IMR-90 (cell line): ENCODE measurements around the gene COL5A1. TPM values are rescaled to one million over a fixed set of nuclear protein-coding genes. Genes with fewer than 3 reads are reported as not detected.

Experiments
- ATAC-seq: fragments of 200-7000 bp; cut with Tn5 transposase; 2 replicates; pipeline ENCODE4 v1.9.1; 2020; ENCODE audit warnings: low read depth, mild to moderate bottlenecking, moderate library complexity
- BruUV-seq: library from RNA; stranded (reverse); fragments of 400-500 nt; replicated peaks from 2 replicates; lab custom pipeline; 2021; lab: Mats Ljungman, UMichigan
- CTCF ChIA-PET: fragments of 300-600 bp; formaldehyde crosslinking; extraction: SDS; loops from one replicate; lab custom pipeline; 2021; ENCODE audit warnings: antibody characterized with exemption; lab: Yijun Ruan, JAX
- POLR2A ChIA-PET: fragments of 300-600 bp; sonication (Branson Sonifier 250); formaldehyde crosslinking; loops from one replicate; lab custom pipeline; 2022; ENCODE audit warnings: antibody characterized with exemption; ENCODE audit not compliant: unreplicated experiment; lab: Charles Lee
- DNase-seq: peaks from one replicate; pipeline ENCODE4 v3.0.0; 2013
- H2AFZ ChIP-seq: replicated peaks from 2 replicates; pipeline ENCODE3; 2013; ENCODE audit warnings: low read length, mild to moderate bottlenecking; ENCODE audit not compliant: poor library complexity
- H2AK5ac ChIP-seq: 2 replicates; pipeline ENCODE4 v1.6.1; 2013; ENCODE audit warnings: low read depth, low read length, inconsistent platforms
- H2AK9ac ChIP-seq: replicated peaks from 2 replicates; pipeline ENCODE3; 2013; ENCODE audit warnings: mild to moderate bottlenecking, low read depth, low read length, moderate library complexity; ENCODE audit not compliant: poor library complexity
- H2BK120ac ChIP-seq: 2 replicates; pipeline ENCODE4 v1.6.1; 2013; ENCODE audit warnings: low read depth, low read length, inconsistent platforms
- H2BK15ac ChIP-seq: 3 replicates; pipeline ENCODE4 v1.6.1; 2013; ENCODE audit warnings: low read depth, low read length, inconsistent platforms
- H2BK20ac ChIP-seq: 2 replicates; pipeline ENCODE4 v1.6.1; 2013; ENCODE audit warnings: low read depth, mild to moderate bottlenecking, inconsistent platforms, low read length, moderate library complexity
- H2BK5ac ChIP-seq: 2 replicates; pipeline ENCODE4 v1.6.1; 2013; ENCODE audit warnings: mild to moderate bottlenecking, low read depth, low read length, inconsistent platforms; ENCODE audit not compliant: poor library complexity, severe bottlenecking
- H3K14ac ChIP-seq: replicated peaks from 2 replicates; pipeline ENCODE4 v1.6.1; 2013; ENCODE audit warnings: low read depth, low read length, inconsistent platforms
- H3K18ac ChIP-seq: 2 replicates; pipeline ENCODE4 v1.6.1; 2013; ENCODE audit warnings: low read depth, low read length, control low read depth
- H3K23ac ChIP-seq: 2 replicates; pipeline ENCODE4 v1.6.1; 2013; ENCODE audit warnings: low read depth, low read length, inconsistent platforms
- H3K27ac ChIP-seq: 2 replicates; pipeline ENCODE4 v1.5.1; 2013; ENCODE audit warnings: mild to moderate bottlenecking, control low read depth, low read length; ENCODE audit not compliant: insufficient read depth
- H3K27me3 ChIP-seq: 2 replicates; pipeline ENCODE4 v1.6.1; 2013; ENCODE audit warnings: low read length; ENCODE audit not compliant: control insufficient read depth, insufficient read depth
- H3K36me3 ChIP-seq: 2 replicates; pipeline ENCODE4 v1.6.1; 2013; ENCODE audit warnings: low read length, mixed read lengths; ENCODE audit not compliant: control insufficient read depth, insufficient read depth
- H3K4ac ChIP-seq: 2 replicates; pipeline ENCODE4 v1.6.1; 2013; ENCODE audit warnings: low read depth, low read length, inconsistent platforms
- H3K4me1 ChIP-seq: 2 replicates; pipeline ENCODE4 v1.6.1; 2013; ENCODE audit warnings: low read length, mixed read lengths; ENCODE audit not compliant: control insufficient read depth, insufficient read depth
- H3K4me2 ChIP-seq: 2 replicates; pipeline ENCODE4 v1.6.1; 2013; ENCODE audit warnings: low read depth, mild to moderate bottlenecking, control low read depth, low read length, moderate library complexity
- H3K4me3 ChIP-seq: 2 replicates; pipeline ENCODE4 v1.5.1; 2013; ENCODE audit warnings: low read depth, mild to moderate bottlenecking, control low read depth, low read length, moderate library complexity; ENCODE audit not compliant: insufficient read depth
- H3K56ac ChIP-seq: 2 replicates; pipeline ENCODE4 v1.6.1; 2013; ENCODE audit warnings: low read length, inconsistent platforms; ENCODE audit not compliant: insufficient read depth; ENCODE audit errors: extremely low read depth
- H3K79me1 ChIP-seq, 2 experiments: 2 replicates each; pipeline ENCODE4 v1.6.1; 2013; ENCODE audit warnings: low read length in 2 of 2, inconsistent platforms in 1 of 2, low read depth in 1 of 2
- H3K9ac ChIP-seq: 2 replicates; pipeline ENCODE4 v1.6.1; 2013; ENCODE audit warnings: low read depth, low read length, control low read depth
- H3K9me1 ChIP-seq: 2 replicates; pipeline ENCODE4 v1.6.1; 2013; ENCODE audit warnings: low read length, inconsistent platforms; ENCODE audit not compliant: insufficient read depth
- H3K9me3 ChIP-seq: 2 replicates; pipeline ENCODE4 v1.6.1; 2013; ENCODE audit warnings: low read length; ENCODE audit not compliant: control insufficient read depth, insufficient read depth
- H4K20me1 ChIP-seq: 2 replicates; pipeline ENCODE4 v1.6.1; 2013; ENCODE audit warnings: low read length, inconsistent platforms; ENCODE audit not compliant: insufficient read depth
- H4K5ac ChIP-seq: 2 replicates; pipeline ENCODE4 v1.6.1; 2013; ENCODE audit warnings: mild to moderate bottlenecking, low read depth, low read length, control low read depth
- H4K8ac ChIP-seq, 2 experiments: 2 replicates each; pipeline ENCODE4 v1.6.1; 2013; ENCODE audit warnings: low read depth in 2 of 2, low read length in 2 of 2, control low read depth in 1 of 2, inconsistent platforms in 1 of 2
- H4K91ac ChIP-seq: 2 replicates; pipeline ENCODE4 v1.6.1; 2013; ENCODE audit warnings: low read depth, low read length, inconsistent platforms; ENCODE audit not compliant: insufficient read depth
- BHLHE40 ChIP-seq: fragments of 150-350 bp; IDR thresholded peaks from 2 replicates; pipeline ENCODE4 v1.6.1; 2016; ENCODE audit warnings: mild to moderate bottlenecking, low read depth, low read length
- CEBPB ChIP-seq: IDR thresholded peaks from 2 replicates; pipeline ENCODE4 v1.6.1; 2012; ENCODE audit warnings: low read depth, low read length, improper control_type of control experiment
- CTCF ChIP-seq: conservative IDR thresholded peaks from 2 replicates; pipeline ENCODE4 v1.5.1; 2012; ENCODE audit warnings: mild to moderate bottlenecking, low read depth, low read length, improper control_type of control experiment
- ELK1 ChIP-seq: fragments of 150-350 bp; IDR thresholded peaks from 2 replicates; pipeline ENCODE4 v1.6.1; 2016; ENCODE audit warnings: low read depth, mild to moderate bottlenecking, low read length, moderate library complexity, borderline replicate concordance
- MAFK ChIP-seq: IDR thresholded peaks from 2 replicates; pipeline ENCODE4 v1.6.1; 2012; ENCODE audit warnings: low read depth, low read length, improper control_type of control experiment
- MAZ ChIP-seq: IDR thresholded peaks from 2 replicates; pipeline ENCODE4 v1.6.1; 2012; ENCODE audit warnings: low read depth, mild to moderate bottlenecking, low read length, improper control_type of control experiment, moderate library complexity, borderline replicate concordance
- MXI1 ChIP-seq: IDR thresholded peaks from 2 replicates; pipeline ENCODE4 v1.6.1; 2012; ENCODE audit warnings: low read depth, mild to moderate bottlenecking, low read length, moderate library complexity, borderline replicate concordance
- RCOR1 ChIP-seq: IDR thresholded peaks from 2 replicates; pipeline ENCODE4 v1.6.1; 2012; ENCODE audit warnings: mild to moderate bottlenecking, low read length, improper control_type of control experiment; ENCODE audit not compliant: insufficient replicate concordance
- WGBS, 2 experiments: methylation state at CpG; one replicate each; pipeline versions ENCODE4 v1.1.5 to v1.1.7; 2013; ENCODE audit warnings: missing lambda C conversion rate in 2 of 2; ENCODE audit not compliant: insufficient read length in 1 of 2; ENCODE audit errors: extremely low coverage in 2 of 2; 5-methylcytosine and 5-hydroxymethylcytosine counted together
- dilution Hi-C: fragments of 300-500 bp; cut with HindIII; formaldehyde crosslinking; loops from one replicate; pipeline ENCODE4 v1.14.3; 2018; ENCODE audit warnings: low sequenced_read_pairs; ENCODE audit not compliant: unreplicated experiment
- in situ Hi-C: fragments of 300-500 bp; cut with MboI; formaldehyde crosslinking; loops from 3 replicates; pipeline ENCODE4 v1.14.3; 2019; ENCODE audit warnings: low sequenced_read_pairs, inconsistent platforms, mixed read lengths
- intact Hi-C: fragments of 100-400 bp; cut with micrococcal nuclease; formaldehyde crosslinking; loops from 2 replicates; pipeline ENCODE4 v1.10.0; 2022
- polyA plus RNA-seq, 3 experiments: library from polyadenylated mRNA; depleted of rRNA; stranded (reverse); fragments of >200 nt; gene quantifications; 2 replicates each; pipeline ENCODE4 v1.2.3, GENCODE V29; 2012; ENCODE audit warnings: low replicate concordance in 1 of 3
- total RNA-seq: library from RNA; depleted of rRNA; stranded (reverse); fragments of >200 nt; gene quantifications from 2 replicates; pipeline ENCODE4 v1.2.3, GENCODE V29; 2012

The COL5A1 gene
- total and polyA plus RNA-seq, 2 of the 4 experiments (the other 2 are of a cell fraction): 19.2 to 173 TPM

- H3K14ac ChIP-seq: peak overlapping the region; percentile 55; the same call in 1 of the 2 replicates
- H4K8ac ChIP-seq: no peak overlapping the region
- no peak overlapping the region for H3K56ac ChIP-seq
- peaks cover 18 to 86% of the 10 kb centered on the region in 2 experiments for H3K79me1 ChIP-seq
- H3K27ac ChIP-seq: peak overlapping the region; percentile 11; the same call in 1 of the 2 replicates
- H3K4me1 ChIP-seq: peaks cover 42% of the 10 kb centered on the region
- no peak overlapping the region for H3K23ac ChIP-seq
- H2AK9ac ChIP-seq: peak overlapping the region; percentile 9
- intact Hi-C loops (loop anchor here (10.0 kb wide), 1 partner anchor 641 kb away; no protein-coding TSS in a partner anchor), in situ Hi-C loops (no loop called here), dilution Hi-C loops (no loop called here)
- 0 out of 2 replicates have a peak overlapping the region, but pooled peaks have one; percentile 7 for H3K4ac ChIP-seq
- H4K20me1 ChIP-seq: peaks cover 53% of the 10 kb centered on the region
- CTCF ChIA-PET: no interaction called here
- ATAC-seq (no peak), DNase-seq (no peak)
- no peak overlapping the region for H3K4me2 ChIP-seq
- no peaks in the 10 kb centered on the region for H3K27me3 ChIP-seq
- 0 out of 2 replicates have a peak overlapping the region, but pooled peaks have one; percentile 93 for H2AK5ac ChIP-seq
- H3K9me3 ChIP-seq: no peaks in the 10 kb centered on the region
- H2BK120ac ChIP-seq: no peak overlapping the region; the same call in 1 of the 2 replicates
- H2BK20ac ChIP-seq: no peak overlapping the region
- TF ChIP-seq MAFK (no peak), MXI1 (no peak), BHLHE40 (no peak), ELK1 (no peak), MAZ (no peak), CTCF (no peak), RCOR1 (no peak), CEBPB (no peak)
- H2BK5ac ChIP-seq: peak overlapping the region; percentile 23
- BruUV-seq: no TSS peak
- H3K18ac ChIP-seq: no peak overlapping the region
- no peak overlapping the region for H4K5ac ChIP-seq
- H2BK15ac ChIP-seq: no peak overlapping the region
- H3K9me1 ChIP-seq: peaks cover 29% of the 10 kb centered on the region
- no peak overlapping the region for H3K9ac ChIP-seq
- POLR2A ChIA-PET: no interaction called here
- H4K91ac ChIP-seq: no peak overlapping the region; the same call in 1 of the 2 replicates
- no CpG with 5 or more reads among the region's 11 CpGs for WGBS, 2 experiments
- no peak overlapping the region for H2AFZ ChIP-seq
- no peak overlapping the region for H3K4me3 ChIP-seq
- H3K36me3 ChIP-seq: peaks cover 81% of the 10 kb centered on the region
Measured at GRCh38 chr9:134773842-134774241, 132.2 kb downstream of the COL5A1 start.
